DMS79 (cell line): ENCODE results near the gene GFAP.

Experiments
- DNase-seq: peaks from one replicate; lab custom pipeline; 2025; lab: John Stamatoyannopoulos, UW

The GFAP gene

GRCh38 chr17:44900894-44901293 is 14.4 kb downstream of the GFAP start:
- peak; percentile 63 for DNase-seq

- peak; percentile 76 for DNase-seq
Measured at GRCh38 chr17:44899074-44899782, 16.1 kb downstream of the GFAP start, which contains the start of gene EFTUD2. EFTUD2 (minus strand) TSS chr17:44899445; CDS start chr17:44894521, 4,924 bp downstream.

GRCh38 chr17:44898768-44899073 is 16.6 kb downstream of the GFAP start:
- no peak for DNase-seq

- DNase-seq: no peak
Measured at GRCh38 chr17:44894642-44895041, 20.7 kb downstream of the GFAP start.

- no peak for DNase-seq
Measured at GRCh38 chr17:44892250-44892649, 23.1 kb downstream of the GFAP start.

- DNase-seq: no peak
Measured at GRCh38 chr17:44889003-44889402, 26.3 kb downstream of the GFAP start.

GRCh38 chr17:44887971-44888954 is 27.0 kb downstream of the GFAP start:
- DNase-seq: no peak

- DNase-seq: no peak
Measured at GRCh38 chr17:44887016-44887415, 28.3 kb downstream of the GFAP start.

GRCh38 chr17:44884941-44885340 is 30.4 kb downstream of the GFAP start:
- no peak for DNase-seq

GRCh38 chr17:44881145-44881544 is 34.2 kb downstream of the GFAP start:
- DNase-seq: no peak

GRCh38 chr17:44880062-44880461 is 35.2 kb downstream of the GFAP start:
- DNase-seq: no peak

- DNase-seq: no peak
Measured at GRCh38 chr17:44879376-44879775, 35.9 kb downstream of the GFAP start.

GRCh38 chr17:44878627-44879221 is 36.6 kb downstream of the GFAP start:
- no peak for DNase-seq

- no peak for DNase-seq
Measured at GRCh38 chr17:44877121-44877520, 38.2 kb downstream of the GFAP start.

- DNase-seq: no peak
Measured at GRCh38 chr17:44875761-44876160, 39.5 kb downstream of the GFAP start.

- DNase-seq: peak; percentile 84
Measured at GRCh38 chr17:44872131-44872768, 43.0 kb downstream of the GFAP start.

- no peak for DNase-seq
Measured at GRCh38 chr17:44871556-44871955, 43.7 kb downstream of the GFAP start.

GRCh38 chr17:44867841-44868240 is 47.5 kb downstream of the GFAP start:
- no peak for DNase-seq

GRCh38 chr17:44865931-44866330 is 49.4 kb downstream of the GFAP start:
- DNase-seq: no peak

GRCh38 chr17:44865231-44865660 is 50.1 kb downstream of the GFAP start:
- peak; percentile 13 for DNase-seq

GRCh38 chr17:44864831-44865230 is 50.5 kb downstream of the GFAP start:
- DNase-seq: no peak
